Fibroblast of lung (primary cell): Measurements from ENCODE around the gene CCDC74B. TPM values are rescaled to one million over a fixed set of nuclear protein-coding genes. Genes with fewer than 3 reads are reported as not detected.
"Not testable (repeated sequence)": the region's sequence is repeated elsewhere in the genome, so short reads cannot be mapped to it uniquely, and the experiment has no call there.

ENCODE experiments used
- DNase-seq, 2 donors: peaks; one replicate each; pipeline versions ENCODE4 v3.0.0 to v3.0.0-alpha.2; 2010; ENCODE audit warnings: low read depth in 2 of 2
- H2AFZ ChIP-seq: 2 replicates; pipeline ENCODE4 v1.5.1; 2012; ENCODE audit warnings: low read length, control low read depth, inconsistent platforms
- H3K27ac ChIP-seq: 2 replicates; pipeline ENCODE4 v1.5.1; 2011; ENCODE audit warnings: low read length, control low read depth; ENCODE audit not compliant: insufficient read depth
- H3K27me3 ChIP-seq: 2 replicates; pipeline ENCODE4 v1.5.1; 2011; ENCODE audit warnings: mild to moderate bottlenecking, low read length; ENCODE audit not compliant: control insufficient read depth, insufficient read depth
- H3K36me3 ChIP-seq: 2 replicates; pipeline ENCODE4 v1.5.1; 2011; ENCODE audit warnings: low read length; ENCODE audit not compliant: control insufficient read depth, insufficient read depth
- H3K4me1 ChIP-seq: 2 replicates; pipeline ENCODE4 v1.5.1; 2011; ENCODE audit warnings: low read length; ENCODE audit not compliant: control insufficient read depth, insufficient read depth; ENCODE audit errors: extremely low read depth
- H3K4me2 ChIP-seq: 2 replicates; pipeline ENCODE4 v1.5.1; 2011; ENCODE audit warnings: low read length, control low read depth; ENCODE audit not compliant: insufficient read depth; ENCODE audit errors: extremely low read depth
- H3K4me3 ChIP-seq, 4 experiments: fragments of 200-600 bp in 1 of 4; sonication (generic) in 1 of 4; replicated peaks in 1 of 4; 2 replicates each; pipeline ENCODE4 v1.5.1; 2011 to 2016; ENCODE audit warnings: low read length in 4 of 4, low read depth in 3 of 4, mild to moderate bottlenecking in 3 of 4, control low read depth in 2 of 4, inconsistent platforms in 1 of 4, mixed read lengths in 1 of 4; ENCODE audit not compliant: insufficient read depth in 1 of 4; ENCODE audit errors: control extremely low read depth in 1 of 4
- H3K79me2 ChIP-seq: 2 replicates; pipeline ENCODE4 v1.5.1; 2012; ENCODE audit warnings: mild to moderate bottlenecking, low read length, inconsistent platforms; ENCODE audit not compliant: control insufficient read depth, insufficient read depth
- H3K9ac ChIP-seq: 2 replicates; pipeline ENCODE4 v1.5.1; 2011; ENCODE audit warnings: mild to moderate bottlenecking, low read length, control low read depth; ENCODE audit not compliant: insufficient read depth
- H3K9me3 ChIP-seq: 2 replicates; pipeline ENCODE4 v1.5.1; 2012; ENCODE audit warnings: low read depth, low read length; ENCODE audit not compliant: control insufficient read depth, insufficient read depth
- H4K20me1 ChIP-seq: 2 replicates; pipeline ENCODE4 v1.5.1; 2011; ENCODE audit warnings: low read length; ENCODE audit not compliant: control insufficient read depth, insufficient read depth; ENCODE audit errors: extremely low read depth
- EZH2 ChIP-seq: IDR thresholded peaks from 2 replicates; pipeline ENCODE4 v1.5.1; 2012; ENCODE audit warnings: low read length, control low read depth, mild to moderate bottlenecking; ENCODE audit errors: missing control alignments
- polyA minus RNA-seq: library from RNA; depleted of rRNA, polyadenylated mRNA; stranded (reverse); fragments of >200 nt; gene quantifications from 2 replicates; pipeline ENCODE4 v1.2.3, GENCODE V29; 2011; ENCODE audit warnings: low replicate concordance
- polyA plus RNA-seq, 2 donors: library from polyadenylated mRNA; depleted of rRNA in 1 of 2; stranded (reverse) in 1 of 2; unstranded in 1 of 2; fragments of >200 nt; gene quantifications; 2 replicates each; pipeline ENCODE4 v1.2.1, GENCODE V29; 2011 to 2012; ENCODE audit warnings: missing spikeins in 1 of 2
- total RNA-seq: library from RNA; depleted of rRNA; stranded (reverse); fragments of >200 nt; gene quantifications from 2 replicates; pipeline ENCODE4 v1.2.1, GENCODE V29; 2014
- TF ChIP-seq, protein P1 (sequence below), 2 donors: IDR thresholded peaks in 1 of 2; conservative IDR thresholded peaks in 1 of 2; 1 replicate in 1 of 2; 2 replicates in 1 of 2; pipeline ENCODE4 v1.5.1; 2011 to 2012; ENCODE audit warnings: low read length in 2 of 2, control low read depth in 1 of 2, inconsistent platforms in 1 of 2, low read depth in 1 of 2, mild to moderate bottlenecking in 1 of 2

Gene CCDC74B
- 2.0 and 3.1 TPM in 2 replicates for total RNA-seq
- 1.8 and 2.1 TPM in 2 replicates for polyA plus RNA-seq
- polyA plus RNA-seq (2012), result 1.5 and 2.0 TPM in 2 replicates
- polyA minus RNA-seq, result 1.4 and 2.4 TPM in 2 replicates

DNA sequence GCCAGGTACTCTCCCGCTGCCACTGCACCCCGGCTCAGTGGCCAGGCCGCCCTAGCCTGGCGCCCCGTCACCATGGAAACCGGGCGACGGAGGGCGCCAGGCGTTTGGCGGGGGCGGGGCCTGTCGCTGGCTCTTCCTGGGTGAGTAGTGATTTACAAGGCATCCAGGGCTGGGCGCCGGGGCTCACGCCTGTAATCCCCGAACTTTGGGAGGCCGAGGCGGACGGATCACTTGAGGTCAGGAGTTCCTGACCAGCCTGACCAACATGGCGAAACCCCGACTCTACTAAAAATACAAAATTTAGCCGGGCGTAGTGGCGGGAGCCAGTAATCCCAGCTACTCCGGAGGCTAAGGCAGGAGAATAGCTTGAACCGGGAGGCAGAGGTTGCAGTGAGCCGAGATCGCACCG, at the start of gene CCDC74B:
Gene CCDC74B, minus strand, starts transcription at position 107 of the 409 bp plus-strand sequence. CDS start 116 bp downstream, outside the sequence.
- Histone ChIP-seq H3K4me2 (peak within 1 kb of the TSS; percentile 59), H3K4me3 (peak within 1 kb of the TSS in 3 of 4 experiments; percentile 7 to 46 (median 40))
- peak; percentile 17 to 34 for DNase-seq
- not testable (repeated sequence) for H3K36me3 ChIP-seq, H3K9ac ChIP-seq, H3K79me2 ChIP-seq, H3K4me1 ChIP-seq, H3K9me3 ChIP-seq, H3K27ac ChIP-seq, H2AFZ ChIP-seq, H4K20me1 ChIP-seq, H3K27me3 ChIP-seq

DNA sequence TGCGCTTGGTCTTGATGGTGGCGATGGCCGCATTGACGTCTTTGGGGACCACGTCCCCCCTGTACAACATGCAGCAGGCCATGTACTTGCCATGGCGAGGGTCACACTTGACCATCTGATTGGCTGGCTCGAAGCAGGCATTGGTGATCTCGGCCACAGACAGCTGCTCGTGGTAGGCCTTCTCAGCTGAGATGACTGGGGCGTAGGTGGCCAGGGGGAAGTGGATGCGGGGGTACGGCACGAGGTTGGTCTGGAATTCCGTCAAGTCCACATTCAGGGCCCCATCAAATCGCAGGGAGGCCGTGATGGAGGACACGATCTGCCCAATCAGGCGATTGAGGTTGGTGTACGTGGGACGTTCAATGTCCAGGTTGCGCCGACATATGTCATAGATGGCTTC, 48.9 kb upstream of the CCDC74B start:
- H2AFZ ChIP-seq, H3K4me1 ChIP-seq, H3K9me3 ChIP-seq, DNase-seq, H3K79me2 ChIP-seq, H3K9ac ChIP-seq, H3K4me3 ChIP-seq, H4K20me1 ChIP-seq, H3K4me2 ChIP-seq, H3K36me3 ChIP-seq, H3K27ac ChIP-seq, H3K27me3 ChIP-seq: not testable (repeated sequence)

DNA sequence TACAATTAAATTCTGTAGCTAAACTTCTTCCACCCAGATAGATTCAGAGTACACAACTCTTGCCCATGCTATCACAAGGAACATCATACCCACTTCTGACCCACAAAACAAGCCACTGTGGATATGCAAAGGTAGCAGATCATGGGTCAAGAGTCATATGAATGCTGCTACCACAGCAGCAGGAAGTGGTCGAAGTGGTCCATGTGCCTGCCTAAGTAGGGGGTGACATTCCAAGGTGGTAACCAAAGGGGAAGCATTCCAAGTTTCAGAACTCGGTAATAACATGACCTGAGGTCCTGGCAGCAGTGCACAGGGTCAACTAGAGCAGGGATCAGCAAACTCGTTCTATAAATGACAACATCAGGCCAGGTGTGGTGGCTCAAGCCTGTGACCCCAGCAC, 47.5 kb upstream of the CCDC74B start:
- not testable (repeated sequence) for H3K4me2 ChIP-seq, DNase-seq, H3K4me1 ChIP-seq, H3K9ac ChIP-seq, H3K36me3 ChIP-seq, H3K79me2 ChIP-seq, H3K27me3 ChIP-seq, H3K4me3 ChIP-seq, H3K9me3 ChIP-seq, H4K20me1 ChIP-seq, H2AFZ ChIP-seq, H3K27ac ChIP-seq

DNA sequence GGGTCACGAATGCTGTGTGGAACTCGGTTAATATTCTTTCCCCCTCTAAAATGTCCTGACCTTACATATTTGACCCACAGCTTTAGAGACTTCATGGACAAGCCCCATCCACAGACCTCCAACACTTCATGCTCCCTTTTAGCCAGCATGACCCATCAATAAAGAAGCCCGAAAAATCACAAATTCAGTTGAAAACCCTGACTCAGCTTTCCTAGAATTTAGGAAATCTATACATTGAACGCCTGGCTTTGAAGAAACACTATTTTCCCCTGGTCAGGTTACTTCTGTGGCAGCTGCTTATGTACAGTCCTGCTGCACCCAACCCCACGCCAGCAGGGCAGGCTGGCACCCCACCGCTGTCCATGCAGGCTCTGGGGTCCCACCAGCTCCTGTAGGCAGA, 46.4 kb upstream of the CCDC74B start:
- not testable (repeated sequence) for DNase-seq, H3K27me3 ChIP-seq, H3K4me3 ChIP-seq, H4K20me1 ChIP-seq, H3K9ac ChIP-seq, H3K4me1 ChIP-seq, H2AFZ ChIP-seq, H3K27ac ChIP-seq, H3K36me3 ChIP-seq, H3K79me2 ChIP-seq, H3K4me2 ChIP-seq, H3K9me3 ChIP-seq

DNA sequence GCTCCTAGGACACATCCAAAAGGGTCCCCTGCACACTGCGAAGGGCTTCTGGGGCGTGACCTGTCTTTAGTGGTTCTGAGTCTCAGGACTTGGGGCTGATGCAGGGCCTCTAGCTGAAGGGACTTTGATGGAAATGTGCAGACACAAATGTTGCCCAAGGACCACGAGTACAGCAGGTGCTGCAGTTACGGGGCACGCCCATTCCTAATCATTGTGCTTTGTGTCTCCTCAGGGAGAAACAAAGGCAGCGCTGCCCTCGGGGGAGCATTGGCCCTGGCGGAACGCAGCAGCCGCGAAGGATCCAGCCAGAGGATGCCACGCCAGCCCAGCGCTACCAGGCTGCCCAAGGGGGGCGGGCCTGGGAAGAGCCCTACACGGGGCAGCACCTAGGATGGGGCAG, 45.3 kb upstream of the CCDC74B start:
- Histone ChIP-seq H3K9me3 (no peaks in the 10 kb centered on the region), H2AFZ (no peak overlapping the region), H3K4me3 (no peak overlapping the region), H3K4me1 (no peaks in the 10 kb centered on the region), H4K20me1 (no peaks in the 10 kb centered on the region), H3K79me2 (no peaks in the 10 kb centered on the region), H3K27me3 (no peaks in the 10 kb centered on the region), H3K9ac (no peak overlapping the region), H3K27ac (no peak overlapping the region), H3K36me3 (no peaks in the 10 kb centered on the region), H3K4me2 (no peak overlapping the region)
- DNase-seq, result no peak
- TF ChIP-seq EZH2, result no peak
- TF ChIP-seq, protein P1, sequence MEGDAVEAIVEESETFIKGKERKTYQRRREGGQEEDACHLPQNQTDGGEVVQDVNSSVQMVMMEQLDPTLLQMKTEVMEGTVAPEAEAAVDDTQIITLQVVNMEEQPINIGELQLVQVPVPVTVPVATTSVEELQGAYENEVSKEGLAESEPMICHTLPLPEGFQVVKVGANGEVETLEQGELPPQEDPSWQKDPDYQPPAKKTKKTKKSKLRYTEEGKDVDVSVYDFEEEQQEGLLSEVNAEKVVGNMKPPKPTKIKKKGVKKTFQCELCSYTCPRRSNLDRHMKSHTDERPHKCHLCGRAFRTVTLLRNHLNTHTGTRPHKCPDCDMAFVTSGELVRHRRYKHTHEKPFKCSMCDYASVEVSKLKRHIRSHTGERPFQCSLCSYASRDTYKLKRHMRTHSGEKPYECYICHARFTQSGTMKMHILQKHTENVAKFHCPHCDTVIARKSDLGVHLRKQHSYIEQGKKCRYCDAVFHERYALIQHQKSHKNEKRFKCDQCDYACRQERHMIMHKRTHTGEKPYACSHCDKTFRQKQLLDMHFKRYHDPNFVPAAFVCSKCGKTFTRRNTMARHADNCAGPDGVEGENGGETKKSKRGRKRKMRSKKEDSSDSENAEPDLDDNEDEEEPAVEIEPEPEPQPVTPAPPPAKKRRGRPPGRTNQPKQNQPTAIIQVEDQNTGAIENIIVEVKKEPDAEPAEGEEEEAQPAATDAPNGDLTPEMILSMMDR (conservative IDR thresholded peaks at IDR 0.05 in 1 of 2, IDR thresholded peaks at IDR 0.05 in 1 of 2; ENCODE audit: low read depth in 1 of 2, low read length in 2 of 2), result no peak

DNA sequence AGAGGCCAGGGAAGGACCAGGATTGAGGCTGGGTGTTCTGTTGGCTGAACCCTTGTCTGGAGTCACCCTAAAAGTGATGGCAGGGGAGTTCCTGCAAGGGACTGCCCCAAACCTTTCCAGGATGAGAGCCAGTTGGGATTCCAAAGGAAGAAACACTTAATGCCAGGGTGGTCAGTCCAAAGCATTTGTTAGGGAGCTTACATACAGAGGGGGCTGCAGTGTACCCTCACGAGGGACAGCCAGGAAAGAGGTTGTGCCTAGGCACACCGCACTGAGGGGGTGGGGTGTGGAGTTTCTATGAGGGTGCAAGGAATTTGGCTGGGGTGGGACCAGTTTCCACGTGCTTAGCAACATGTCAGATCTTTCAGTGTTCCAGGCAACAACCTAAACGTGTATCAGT, 44.0 kb upstream of the CCDC74B start:
- H3K9me3 ChIP-seq, H3K4me2 ChIP-seq, H3K9ac ChIP-seq, H3K27me3 ChIP-seq, H3K27ac ChIP-seq, H3K36me3 ChIP-seq, H3K79me2 ChIP-seq, DNase-seq, H2AFZ ChIP-seq, H3K4me1 ChIP-seq, H3K4me3 ChIP-seq, H4K20me1 ChIP-seq: not testable (repeated sequence)
